22Rv1 (cell line): ENCODE results near the gene SLC9B1.
"Not testable (repeated sequence)": the region's sequence is repeated elsewhere in the genome, so short reads cannot be mapped to it uniquely, and the experiment has no call there.

Source experiments
- ZFX ChIP-seq: fragments of 450-650 bp; IDR thresholded peaks from 2 replicates; pipeline ENCODE4 v1.6.1; 2017; ENCODE audit warnings: antibody characterized with exemption, borderline replicate concordance
- TF ChIP-seq, protein P1 (sequence below): fragments of 450-650 bp; IDR thresholded peaks from 2 replicates; pipeline ENCODE4 v1.5.1; 2017; ENCODE audit warnings: mild to moderate bottlenecking

DNA sequence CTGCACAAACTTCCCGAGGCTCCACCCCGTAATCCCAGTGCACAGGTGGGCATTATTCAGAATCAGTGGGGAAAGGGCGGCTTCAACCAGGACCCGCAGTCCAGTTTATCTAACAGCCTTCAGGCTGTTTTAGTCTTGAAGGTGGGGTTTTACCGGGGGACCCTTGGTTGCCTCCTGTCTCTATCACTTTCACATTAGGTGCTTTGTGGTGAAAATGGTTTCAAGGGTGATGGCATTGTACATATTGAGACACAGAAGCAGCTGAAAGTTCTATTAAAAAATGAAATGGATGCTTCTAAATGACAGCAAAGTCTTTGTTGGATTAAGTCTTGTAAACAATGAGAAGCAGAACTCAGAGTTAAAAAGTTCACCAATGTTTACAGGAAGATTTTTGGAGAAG lies 123.0 kb downstream of the SLC9B1 start:
- TF ChIP-seq, protein P1, sequence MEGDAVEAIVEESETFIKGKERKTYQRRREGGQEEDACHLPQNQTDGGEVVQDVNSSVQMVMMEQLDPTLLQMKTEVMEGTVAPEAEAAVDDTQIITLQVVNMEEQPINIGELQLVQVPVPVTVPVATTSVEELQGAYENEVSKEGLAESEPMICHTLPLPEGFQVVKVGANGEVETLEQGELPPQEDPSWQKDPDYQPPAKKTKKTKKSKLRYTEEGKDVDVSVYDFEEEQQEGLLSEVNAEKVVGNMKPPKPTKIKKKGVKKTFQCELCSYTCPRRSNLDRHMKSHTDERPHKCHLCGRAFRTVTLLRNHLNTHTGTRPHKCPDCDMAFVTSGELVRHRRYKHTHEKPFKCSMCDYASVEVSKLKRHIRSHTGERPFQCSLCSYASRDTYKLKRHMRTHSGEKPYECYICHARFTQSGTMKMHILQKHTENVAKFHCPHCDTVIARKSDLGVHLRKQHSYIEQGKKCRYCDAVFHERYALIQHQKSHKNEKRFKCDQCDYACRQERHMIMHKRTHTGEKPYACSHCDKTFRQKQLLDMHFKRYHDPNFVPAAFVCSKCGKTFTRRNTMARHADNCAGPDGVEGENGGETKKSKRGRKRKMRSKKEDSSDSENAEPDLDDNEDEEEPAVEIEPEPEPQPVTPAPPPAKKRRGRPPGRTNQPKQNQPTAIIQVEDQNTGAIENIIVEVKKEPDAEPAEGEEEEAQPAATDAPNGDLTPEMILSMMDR: not testable (repeated sequence)
- not testable (repeated sequence) for TF ChIP-seq ZFX
